DOHH2 (cell line): Measurements from ENCODE around the gene CIB4.

Source experiments
- CTCF ChIP-seq: fragments of 200-600 bp; sonication (generic); IDR thresholded peaks from one replicate; pipeline ENCODE4 v1.5.1; 2014; ENCODE audit warnings: antibody characterized with exemption, mild to moderate bottlenecking, low read depth, low read length; ENCODE audit not compliant: poor library complexity, severe bottlenecking
- EZH2phosphoT487 ChIP-seq: fragments of 200-600 bp; sonication (generic); IDR thresholded peaks from 2 replicates; pipeline ENCODE4 v1.6.1; 2017; ENCODE audit warnings: borderline replicate concordance, mild to moderate bottlenecking, antibody characterized with exemption, low read length, moderate library complexity, mixed read lengths

- TF ChIP-seq CTCF (no peak), EZH2phosphoT487 (no peak)
These were observed 38.7 kb upstream of the CIB4 start for GRCh38 chr2:26679867-26680266.
